ENCODE measurements around the gene KCNE5.
"Not testable (repeated sequence)": the region's sequence is repeated elsewhere in the genome, so short reads cannot be mapped to it uniquely, and the experiment has no call there.

The KCNE5 gene

GRCh38 chrX:109643687-109644086 lies 18.7 kb upstream of the KCNE5 start:
- Histone ChIP-seq H3K4me3 (ENCODE audit: low read depth, low read length) (no peak overlapping the region), H3K27me3 (ENCODE audit: control insufficient read depth, insufficient read depth, low read length) (no peaks in the 10 kb centered on the region), H3K36me3 (ENCODE audit: control insufficient read depth, insufficient read depth, low read length) (no peaks in the 10 kb centered on the region), H3K9ac (ENCODE audit: low read depth, low read length) (no peak overlapping the region), H3K9me3 (ENCODE audit: control insufficient read depth, insufficient read depth, low read length) (no peaks in the 10 kb centered on the region), H3K4me1 (ENCODE audit: control insufficient read depth, insufficient read depth, low read length) (no peaks in the 10 kb centered on the region)

- no peaks in the 10 kb centered on the region for H3K36me3 ChIP-seq (ENCODE audit: control insufficient read depth, insufficient read depth, low read length)
- H3K27me3 ChIP-seq (ENCODE audit: control insufficient read depth, insufficient read depth, low read length) = no peaks in the 10 kb centered on the region
- H3K4me1 ChIP-seq (ENCODE audit: control insufficient read depth, insufficient read depth, low read length) = no peaks in the 10 kb centered on the region
- no peak overlapping the region for H3K9ac ChIP-seq (ENCODE audit: low read depth, low read length)
- no peak overlapping the region for H3K4me3 ChIP-seq (ENCODE audit: low read depth, low read length)
- no peaks in the 10 kb centered on the region for H3K9me3 ChIP-seq (ENCODE audit: control insufficient read depth, insufficient read depth, low read length)
These were observed 13.2 kb upstream of the KCNE5 start for GRCh38 chrX:109638158-109638557.

- not testable (repeated sequence) for H3K27me3 ChIP-seq (ENCODE audit: control insufficient read depth, insufficient read depth, low read length); H3K36me3 ChIP-seq (ENCODE audit: control insufficient read depth, insufficient read depth, low read length); H3K4me1 ChIP-seq (ENCODE audit: control insufficient read depth, insufficient read depth, low read length); H3K9me3 ChIP-seq (ENCODE audit: control insufficient read depth, insufficient read depth, low read length); H3K9ac ChIP-seq (ENCODE audit: low read depth, low read length); H3K4me3 ChIP-seq (ENCODE audit: low read depth, low read length)
These were observed 12.5 kb upstream of the KCNE5 start for GRCh38 chrX:109637477-109637876.

GRCh38 chrX:109635146-109635545 lies 10.2 kb upstream of the KCNE5 start:
- H3K9ac ChIP-seq (ENCODE audit: low read depth, low read length) = no peak overlapping the region
- H3K27me3 ChIP-seq (ENCODE audit: control insufficient read depth, insufficient read depth, low read length) = no peaks in the 10 kb centered on the region
- no peaks in the 10 kb centered on the region for H3K9me3 ChIP-seq (ENCODE audit: control insufficient read depth, insufficient read depth, low read length)
- no peaks in the 10 kb centered on the region for H3K36me3 ChIP-seq (ENCODE audit: control insufficient read depth, insufficient read depth, low read length)
- H3K4me1 ChIP-seq (ENCODE audit: control insufficient read depth, insufficient read depth, low read length) = no peaks in the 10 kb centered on the region
- H3K4me3 ChIP-seq (ENCODE audit: low read depth, low read length) = no peak overlapping the region

- Histone ChIP-seq H3K4me1 (ENCODE audit: control insufficient read depth, insufficient read depth, low read length) (no peaks in the 10 kb centered on the region), H3K36me3 (ENCODE audit: control insufficient read depth, insufficient read depth, low read length) (no peaks in the 10 kb centered on the region), H3K9ac (ENCODE audit: low read depth, low read length) (no peak overlapping the region), H3K27me3 (ENCODE audit: control insufficient read depth, insufficient read depth, low read length) (no peaks in the 10 kb centered on the region), H3K9me3 (ENCODE audit: control insufficient read depth, insufficient read depth, low read length) (no peaks in the 10 kb centered on the region), H3K4me3 (ENCODE audit: low read depth, low read length) (no peak overlapping the region)
These were observed 8.0 kb upstream of the KCNE5 start for GRCh38 chrX:109632906-109633504.

- Histone ChIP-seq H3K27me3 (ENCODE audit: control insufficient read depth, insufficient read depth, low read length) (no peaks in the 10 kb centered on the region), H3K4me1 (ENCODE audit: control insufficient read depth, insufficient read depth, low read length) (no peaks in the 10 kb centered on the region), H3K36me3 (ENCODE audit: control insufficient read depth, insufficient read depth, low read length) (no peaks in the 10 kb centered on the region), H3K4me3 (ENCODE audit: low read depth, low read length) (no peak overlapping the region), H3K9me3 (ENCODE audit: control insufficient read depth, insufficient read depth, low read length) (no peaks in the 10 kb centered on the region), H3K9ac (ENCODE audit: low read depth, low read length) (no peak overlapping the region)
These were observed 4.3 kb upstream of the KCNE5 start for GRCh38 chrX:109629310-109629709.

- Histone ChIP-seq H3K9ac (ENCODE audit: low read depth, low read length) (no peak overlapping the region), H3K27me3 (ENCODE audit: control insufficient read depth, insufficient read depth, low read length) (peaks cover 13% of the 10 kb centered on the region), H3K36me3 (ENCODE audit: control insufficient read depth, insufficient read depth, low read length) (no peaks in the 10 kb centered on the region), H3K4me1 (ENCODE audit: control insufficient read depth, insufficient read depth, low read length) (no peaks in the 10 kb centered on the region), H3K9me3 (ENCODE audit: control insufficient read depth, insufficient read depth, low read length) (no peaks in the 10 kb centered on the region), H3K4me3 (ENCODE audit: low read depth, low read length) (no peak overlapping the region)
These were observed 1.7 kb upstream of the KCNE5 start for GRCh38 chrX:109626637-109627036.

- Histone ChIP-seq H3K9ac (ENCODE audit: low read depth, low read length) (no peak overlapping the region), H3K4me3 (ENCODE audit: low read depth, low read length) (no peak overlapping the region), H3K27me3 (ENCODE audit: control insufficient read depth, insufficient read depth, low read length) (peaks cover 13% of the 10 kb centered on the region), H3K36me3 (ENCODE audit: control insufficient read depth, insufficient read depth, low read length) (no peaks in the 10 kb centered on the region), H3K4me1 (ENCODE audit: control insufficient read depth, insufficient read depth, low read length) (no peaks in the 10 kb centered on the region), H3K9me3 (ENCODE audit: control insufficient read depth, insufficient read depth, low read length) (no peaks in the 10 kb centered on the region)
These were observed 975 bp downstream of the KCNE5 start for GRCh38 chrX:109623997-109624396.

GRCh38 chrX:109622270-109622669 lies 2.7 kb downstream of the KCNE5 start:
- H3K4me1 ChIP-seq (ENCODE audit: control insufficient read depth, insufficient read depth, low read length) = no peaks in the 10 kb centered on the region
- no peak overlapping the region for H3K4me3 ChIP-seq (ENCODE audit: low read depth, low read length)
- H3K9me3 ChIP-seq (ENCODE audit: control insufficient read depth, insufficient read depth, low read length) = no peaks in the 10 kb centered on the region
- H3K9ac ChIP-seq (ENCODE audit: low read depth, low read length) = no peak overlapping the region
- H3K36me3 ChIP-seq (ENCODE audit: control insufficient read depth, insufficient read depth, low read length) = no peaks in the 10 kb centered on the region
- peaks cover 13% of the 10 kb centered on the region for H3K27me3 ChIP-seq (ENCODE audit: control insufficient read depth, insufficient read depth, low read length)

- Histone ChIP-seq H3K36me3 (ENCODE audit: control insufficient read depth, insufficient read depth, low read length) (no peaks in the 10 kb centered on the region), H3K9me3 (ENCODE audit: control insufficient read depth, insufficient read depth, low read length) (no peaks in the 10 kb centered on the region)
These were observed 5.2 kb downstream of the KCNE5 start for GRCh38 chrX:109619771-109620170.

GRCh38 chrX:109614951-109615350 lies 10.0 kb downstream of the KCNE5 start:
- Histone ChIP-seq H3K9ac (ENCODE audit: low read depth, low read length) (no peak overlapping the region), H3K4me1 (ENCODE audit: control insufficient read depth, insufficient read depth, low read length) (no peaks in the 10 kb centered on the region), H3K36me3 (ENCODE audit: control insufficient read depth, insufficient read depth, low read length) (no peaks in the 10 kb centered on the region), H3K4me3 (ENCODE audit: low read depth, low read length) (no peak overlapping the region), H3K27me3 (ENCODE audit: control insufficient read depth, insufficient read depth, low read length) (no peaks in the 10 kb centered on the region), H3K9me3 (ENCODE audit: control insufficient read depth, insufficient read depth, low read length) (no peaks in the 10 kb centered on the region)

More at GRCh38 chrX:109619771-109620170, 5.2 kb downstream of the KCNE5 start:
- Histone ChIP-seq H3K9ac (ENCODE audit: low read depth, low read length) (no peak overlapping the region), H3K4me3 (ENCODE audit: low read depth, low read length) (no peak overlapping the region), H3K4me1 (ENCODE audit: control insufficient read depth, insufficient read depth, low read length) (no peaks in the 10 kb centered on the region), H3K27me3 (ENCODE audit: control insufficient read depth, insufficient read depth, low read length) (peaks cover 13% of the 10 kb centered on the region)

- H3K27me3 ChIP-seq (ENCODE audit: control insufficient read depth, insufficient read depth, low read length) = peaks cover 17% of the 10 kb centered on the region
- no peak overlapping the region for H3K9ac ChIP-seq (ENCODE audit: low read depth, low read length)
- H3K9me3 ChIP-seq (ENCODE audit: control insufficient read depth, insufficient read depth, low read length) = no peaks in the 10 kb centered on the region
- H3K4me3 ChIP-seq (ENCODE audit: low read depth, low read length) = no peak overlapping the region
- no peaks in the 10 kb centered on the region for H3K36me3 ChIP-seq (ENCODE audit: control insufficient read depth, insufficient read depth, low read length)
- H3K4me1 ChIP-seq (ENCODE audit: control insufficient read depth, insufficient read depth, low read length) = no peaks in the 10 kb centered on the region
These were observed 23.5 kb downstream of the KCNE5 start for GRCh38 chrX:109601486-109601885.
